ENCODE results near the gene SLC9A9.

- no peak for TF ChIP-seq POLR2A (IDR thresholded peaks at IDR 0.05)
- TF ChIP-seq CTCF (IDR thresholded peaks at IDR 0.05) = no peak
- no peak for TF ChIP-seq POLR2AphosphoS5 (IDR thresholded peaks at IDR 0.05)
Observed at GRCh38 chr3:143676747-143677146, 171.5 kb downstream of the SLC9A9 start.

Data from transverse colon (tissue), 4 donors.